GM03348 (cell line): ENCODE data around the gene BTN3A1.
A peak's percentile ranks its signal among the peaks of the same experiment; 100 is the strongest.
"Not testable (repeated sequence)": the region's sequence is repeated elsewhere in the genome, so short reads cannot be mapped to it uniquely, and the experiment has no call there.

Experiments used
- DNase-seq: peaks from one replicate; pipeline ENCODE4 v3.0.0; 2012; ENCODE audit warnings: low spot score

The BTN3A1 gene

DNA sequence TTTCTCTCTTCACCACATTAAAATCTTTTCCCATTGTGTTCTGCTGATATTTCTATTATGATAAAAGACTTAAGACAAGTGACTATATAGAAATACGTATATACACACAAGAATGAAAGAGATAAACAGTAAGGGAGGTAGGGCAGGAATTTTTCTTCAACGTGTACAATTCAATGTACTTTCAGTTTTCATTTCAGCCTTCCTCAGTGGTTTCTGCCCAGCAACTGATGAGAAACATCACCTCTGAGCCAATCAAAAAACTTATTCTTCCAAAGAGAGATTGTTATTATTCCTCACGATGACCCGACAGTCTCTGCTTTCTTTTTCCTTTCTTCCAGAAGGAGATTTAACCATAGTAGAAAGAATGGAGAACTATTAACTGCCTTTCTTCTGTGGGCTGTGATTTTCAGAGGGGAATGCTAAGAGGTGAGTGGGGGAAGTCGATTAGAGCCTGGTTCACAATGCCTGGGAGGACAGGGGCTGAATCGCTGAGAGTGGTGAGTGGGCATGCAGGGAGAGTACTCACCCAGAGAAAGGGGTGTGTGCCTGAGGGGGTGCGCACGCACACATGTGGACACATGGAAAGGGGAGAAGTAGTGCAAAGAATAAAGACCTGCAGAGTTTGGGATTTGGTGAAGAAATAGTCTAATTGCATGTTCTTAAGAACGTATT lies at the start of gene BTN3A1:
TSS of gene BTN3A1 (plus strand) at position 289 of the 672 bp plus-strand sequence. CDS start 3,289 bp downstream, outside the sequence.
- DNase-seq: peak; percentile 84

DNA sequence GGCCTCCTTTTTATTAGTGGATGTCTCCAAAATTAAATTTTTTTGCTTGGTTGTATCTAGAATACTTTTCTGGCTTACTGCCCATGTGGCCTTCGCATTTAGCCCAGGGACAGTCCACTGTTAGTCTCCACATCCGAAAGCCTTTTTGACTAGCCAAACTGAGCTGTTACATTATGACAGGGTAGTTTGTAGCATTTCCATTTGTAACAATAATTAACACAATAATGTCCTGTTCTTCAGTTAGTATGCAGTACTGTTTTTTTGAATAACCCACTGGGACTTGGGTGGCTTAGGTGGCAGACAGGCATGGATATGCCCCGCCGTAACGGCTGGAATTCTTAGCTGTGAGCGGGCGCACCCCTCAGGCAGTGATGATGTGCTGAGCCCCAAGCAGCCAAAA lies 49.8 kb upstream of the BTN3A1 start:
- no peak for DNase-seq

DNA sequence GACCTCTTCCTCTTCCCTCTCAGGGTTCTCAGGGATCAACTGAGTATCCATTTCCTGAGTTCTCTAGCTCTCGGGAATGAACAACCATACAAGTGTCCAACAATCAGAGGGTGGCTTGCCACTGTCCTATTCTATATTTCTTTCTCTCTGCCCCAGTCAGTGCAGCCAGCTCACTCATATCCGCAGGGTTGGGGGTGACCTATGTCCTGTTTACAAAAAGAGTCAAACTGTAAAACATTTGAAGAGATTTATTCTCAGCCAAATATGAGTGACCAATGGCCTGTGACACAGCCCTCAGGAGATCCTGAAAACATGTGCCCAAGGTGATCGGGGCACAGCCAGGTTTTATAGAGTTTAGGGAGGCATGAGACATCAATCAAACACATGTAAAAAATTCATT lies 47.9 kb upstream of the BTN3A1 start:
- DNase-seq: no peak

DNA sequence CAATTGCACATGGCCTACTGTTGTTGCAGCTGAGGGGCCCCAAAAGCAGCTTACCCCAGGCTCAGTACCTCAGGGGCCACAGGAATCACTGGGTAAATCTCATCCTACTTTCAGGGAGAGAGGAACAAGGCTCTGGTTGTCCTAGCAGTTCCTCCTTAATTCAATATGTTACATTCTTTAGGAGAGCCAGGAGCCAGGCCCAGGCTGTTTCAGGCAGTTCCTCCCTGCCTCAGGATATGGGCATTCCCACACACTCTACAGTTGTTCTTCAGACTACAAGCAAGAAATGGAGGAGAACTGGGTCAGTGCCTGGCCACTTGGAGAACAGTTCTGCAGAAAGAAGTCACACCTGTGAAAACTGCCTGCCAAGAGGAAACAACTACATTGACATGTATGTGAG lies 46.7 kb upstream of the BTN3A1 start:
- DNase-seq: no peak

DNA sequence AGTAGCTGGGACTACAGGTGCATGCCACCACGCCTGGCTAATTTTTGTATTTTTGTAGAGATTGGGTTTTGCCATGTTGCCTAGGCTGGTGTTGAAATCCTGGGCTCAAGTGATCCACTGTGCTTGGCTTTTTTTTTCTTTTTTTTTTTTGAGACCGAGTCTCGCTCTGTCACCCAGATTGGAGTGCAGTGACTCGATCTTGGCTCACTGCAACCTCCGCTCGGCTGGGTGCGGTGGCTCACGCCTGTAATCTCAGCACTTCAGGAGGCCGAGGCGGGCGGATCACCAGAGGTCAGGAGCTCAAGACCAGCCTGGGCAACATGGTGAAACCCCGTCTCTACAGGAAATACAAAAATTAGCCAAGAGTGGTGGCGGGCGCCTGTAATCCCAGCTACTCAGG lies 44.5 kb upstream of the BTN3A1 start:
- DNase-seq: not testable (repeated sequence)

DNA sequence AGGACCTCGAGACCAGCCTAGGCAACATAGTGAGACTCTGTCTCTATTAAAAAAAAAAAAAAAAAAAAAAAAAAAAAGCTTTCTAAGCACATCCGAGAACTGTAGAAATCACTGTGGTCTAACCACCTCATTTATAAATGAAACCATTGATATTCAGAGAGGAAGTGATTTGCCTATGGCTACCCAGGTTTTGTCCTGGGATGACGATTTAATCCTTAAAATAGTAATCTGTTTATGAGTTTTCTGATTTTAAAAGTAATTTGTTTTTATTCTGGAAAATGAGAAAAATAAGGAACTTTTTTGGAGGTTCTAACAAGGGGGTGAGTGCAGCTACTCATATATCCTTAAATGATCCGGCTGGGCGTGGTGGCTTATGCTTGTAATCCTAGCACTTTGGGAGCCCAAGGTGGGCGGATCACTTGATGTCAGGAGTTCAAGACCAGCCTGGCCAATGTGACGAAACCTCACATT lies 43.5 kb upstream of the BTN3A1 start:
- DNase-seq: no peak

DNA sequence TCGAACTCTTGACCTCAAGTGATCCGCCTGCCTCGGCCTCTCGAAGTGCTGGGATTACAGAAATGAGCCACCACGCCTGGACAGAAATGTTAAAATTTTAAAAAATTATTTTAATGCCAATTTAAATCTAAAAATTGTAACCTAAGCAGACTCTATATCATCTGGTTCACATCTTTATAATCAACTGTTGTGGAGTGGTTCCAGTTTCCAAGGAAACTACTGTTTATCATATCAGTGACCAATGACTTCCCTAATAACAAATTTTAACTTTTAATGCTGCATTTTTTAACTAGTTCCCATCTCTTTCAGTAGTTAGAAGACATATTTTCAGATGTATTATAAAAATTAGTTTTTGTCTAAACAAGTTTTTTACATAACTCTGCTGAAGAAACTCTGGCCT lies 42.3 kb upstream of the BTN3A1 start:
- DNase-seq: no peak

DNA sequence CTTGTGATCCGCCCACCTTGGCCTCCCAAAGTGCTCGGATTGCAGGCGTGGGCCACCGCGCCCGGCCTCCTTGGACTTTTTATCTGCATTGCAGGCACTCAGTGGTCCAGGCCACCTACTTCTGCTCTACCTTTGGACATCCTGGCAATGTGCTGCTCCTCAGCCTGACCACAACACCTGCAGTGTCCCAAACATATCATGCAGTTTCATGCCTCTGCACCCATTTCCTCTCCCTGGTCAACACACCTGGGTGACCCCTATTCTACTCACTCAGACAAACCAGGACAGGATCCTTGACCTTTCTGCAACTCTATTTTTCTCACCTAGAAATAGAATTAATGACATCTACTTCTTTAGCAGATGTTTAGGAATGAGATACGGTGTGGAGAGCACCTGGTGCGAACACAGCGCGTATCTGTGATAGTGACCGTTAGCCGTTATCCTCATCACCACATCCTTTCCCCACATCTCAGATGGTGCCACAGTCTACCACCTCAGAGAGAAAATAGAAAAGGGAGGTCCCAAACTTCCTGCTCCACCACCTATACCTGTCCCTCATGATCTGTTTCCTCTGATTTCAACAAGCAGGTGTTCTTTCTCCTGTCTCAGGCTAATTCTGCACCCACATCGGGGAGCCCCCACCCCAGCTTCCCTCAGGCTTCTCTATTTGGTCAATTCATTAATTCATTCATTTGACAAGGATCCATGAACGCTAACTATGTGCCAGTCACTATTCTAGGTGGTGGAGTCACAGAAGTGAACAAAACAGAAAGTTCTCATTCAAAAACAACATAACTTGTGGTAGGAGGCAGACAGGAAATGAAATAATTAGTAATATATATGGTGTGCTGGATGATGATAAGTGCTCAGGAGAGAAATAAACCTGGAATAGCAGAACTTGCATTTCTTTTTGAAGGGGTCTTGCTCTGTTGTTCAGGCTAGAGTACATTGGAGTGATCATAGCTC lies 41.3 kb upstream of the BTN3A1 start:
- no peak for DNase-seq

DNA sequence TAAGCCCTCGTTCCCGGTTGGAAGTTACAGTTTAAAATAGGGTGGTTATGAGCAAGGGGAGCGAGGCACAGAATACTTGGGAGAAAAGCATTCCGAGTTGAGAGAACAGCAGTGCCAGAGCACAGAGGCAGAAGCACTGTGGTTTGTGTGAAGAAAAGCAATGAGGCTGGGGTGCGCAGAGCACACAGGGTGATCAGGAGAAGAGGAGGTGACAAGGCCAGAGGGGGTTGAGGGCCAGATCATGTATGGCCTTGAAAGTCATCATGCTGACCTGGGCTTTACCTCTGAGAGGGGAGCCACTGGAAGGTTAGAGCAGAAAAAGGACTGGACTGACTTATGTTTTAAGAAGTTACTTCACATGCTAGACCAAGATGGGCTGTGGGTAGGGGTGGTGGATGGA lies 40.5 kb upstream of the BTN3A1 start:
- no peak for DNase-seq

DNA sequence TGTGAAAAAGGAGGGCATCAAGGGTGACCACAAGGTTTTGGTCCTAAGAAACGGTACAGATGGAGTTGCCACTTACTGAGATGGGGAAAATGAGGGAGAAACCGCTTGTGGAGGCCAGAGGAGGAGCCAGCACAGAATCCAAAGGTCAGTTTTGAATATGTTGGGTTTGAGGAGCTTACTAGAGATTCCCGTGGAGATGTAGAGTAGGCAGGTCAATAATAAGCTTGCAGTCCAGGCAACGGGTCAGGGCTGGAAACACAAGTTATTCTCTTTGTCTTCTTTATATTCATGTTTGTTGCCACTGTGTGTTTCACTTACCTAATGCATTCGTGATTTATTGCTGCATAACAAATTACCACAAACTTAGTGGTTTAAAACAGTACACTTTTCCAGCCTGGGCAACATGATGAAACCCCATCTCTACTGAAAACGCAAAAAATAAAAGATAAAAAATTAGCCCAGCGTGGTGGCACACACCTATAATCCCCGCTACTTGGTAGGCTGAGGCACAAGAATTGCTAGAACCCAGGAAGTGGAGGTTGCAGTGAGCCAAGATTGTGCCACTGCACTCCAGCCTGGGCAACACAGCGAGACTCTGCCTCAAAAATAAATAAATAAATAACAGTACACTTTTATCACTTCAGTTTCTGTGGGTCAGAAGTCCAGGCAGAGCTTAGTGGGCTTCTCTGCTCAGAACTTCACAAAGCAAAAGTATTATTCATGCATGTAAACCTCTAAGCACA lies 39.8 kb upstream of the BTN3A1 start:
- DNase-seq: no peak

DNA sequence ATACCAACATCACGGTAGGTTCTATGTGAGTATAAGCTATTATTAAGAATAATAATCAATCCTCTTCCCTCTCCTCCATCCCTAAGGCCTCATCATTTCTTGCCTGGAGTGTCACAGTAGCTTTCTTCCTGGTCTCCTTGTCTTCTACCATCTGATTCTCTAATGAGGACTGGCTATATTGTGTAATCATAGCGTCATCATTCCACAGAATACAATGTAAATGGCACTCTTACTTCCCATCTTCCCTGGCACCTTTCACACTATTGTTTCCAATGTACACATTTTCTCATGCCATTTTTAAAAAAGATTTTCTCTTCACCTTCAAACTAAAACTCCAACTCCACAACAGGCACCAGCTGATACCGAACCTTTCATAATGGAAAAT lies 39.2 kb upstream of the BTN3A1 start:
- DNase-seq: no peak

DNA sequence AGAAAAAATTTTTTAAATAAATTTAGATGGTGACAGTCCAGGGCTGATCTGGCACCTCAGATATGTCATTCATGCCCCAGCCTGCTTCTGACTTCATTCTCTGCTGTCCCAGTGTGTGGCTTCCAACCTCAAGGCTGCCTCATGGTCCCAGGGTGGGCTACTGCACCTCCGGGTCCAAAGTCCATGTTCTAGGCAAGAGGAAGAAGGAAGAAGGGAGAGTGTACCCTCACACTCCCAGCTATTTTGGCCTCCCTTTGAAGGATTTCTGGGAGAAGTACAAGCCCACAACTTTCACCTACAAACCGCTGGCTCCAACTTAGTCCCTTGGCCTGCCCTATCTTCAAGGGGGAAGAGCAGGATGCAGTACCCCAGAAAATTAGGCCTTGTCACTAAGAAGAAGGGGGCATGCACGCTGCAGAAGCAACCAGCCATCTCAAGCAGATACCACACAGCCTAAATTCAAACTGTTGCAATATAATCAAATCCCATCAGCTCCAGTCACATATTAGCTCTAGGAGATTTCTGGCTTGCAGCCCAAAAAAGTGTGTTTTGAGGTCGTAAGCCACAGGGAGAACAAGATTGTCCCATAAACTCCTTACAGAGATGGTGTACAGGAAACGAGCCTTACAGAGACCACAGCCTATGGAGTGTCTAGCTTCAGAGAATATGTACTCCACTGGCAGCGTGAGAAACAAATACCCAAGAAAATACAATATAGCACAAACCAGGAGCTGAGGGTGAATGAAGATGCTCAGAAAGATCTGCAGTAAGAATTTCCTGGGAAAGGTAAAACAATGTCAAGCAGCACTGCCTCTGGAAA lies 38.0 kb upstream of the BTN3A1 start:
- DNase-seq: peak; percentile 8

DNA sequence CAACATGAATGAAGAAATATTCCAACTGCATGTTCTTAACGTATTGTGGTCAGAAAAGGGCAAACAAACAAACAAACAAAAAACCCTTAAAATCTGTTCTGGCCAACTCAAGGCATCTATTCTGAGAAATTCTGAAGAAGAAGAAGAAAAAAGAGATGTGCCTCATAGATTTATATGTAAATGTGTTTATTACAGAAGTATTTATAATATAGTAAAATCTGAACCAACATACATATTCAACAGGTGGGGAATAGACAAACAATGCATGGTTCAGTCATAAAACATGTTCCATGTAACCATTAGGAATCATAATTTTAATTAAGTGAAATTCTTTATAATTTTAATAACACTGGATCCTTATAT lies 36.5 kb upstream of the BTN3A1 start:
- DNase-seq: no peak

DNA sequence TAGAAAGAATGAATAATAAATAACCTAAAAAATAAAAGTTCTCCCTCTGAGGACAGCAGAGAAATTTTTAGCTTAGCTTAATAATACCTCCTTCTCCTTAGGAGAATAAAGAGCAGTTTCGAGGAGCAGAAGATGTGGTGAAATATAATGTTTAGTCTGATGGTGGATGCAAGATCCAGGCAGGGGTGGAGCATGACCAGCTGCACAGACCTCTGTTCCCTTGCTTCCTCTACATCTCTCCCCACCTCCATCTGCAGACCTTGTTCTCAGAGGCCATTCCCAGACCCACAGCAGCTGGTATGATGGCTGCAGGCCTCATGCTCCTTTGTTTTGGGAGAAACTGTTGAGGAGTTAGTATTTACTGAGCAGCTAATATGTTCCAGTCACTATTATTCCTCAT lies 35.6 kb upstream of the BTN3A1 start:
- DNase-seq: no peak

DNA sequence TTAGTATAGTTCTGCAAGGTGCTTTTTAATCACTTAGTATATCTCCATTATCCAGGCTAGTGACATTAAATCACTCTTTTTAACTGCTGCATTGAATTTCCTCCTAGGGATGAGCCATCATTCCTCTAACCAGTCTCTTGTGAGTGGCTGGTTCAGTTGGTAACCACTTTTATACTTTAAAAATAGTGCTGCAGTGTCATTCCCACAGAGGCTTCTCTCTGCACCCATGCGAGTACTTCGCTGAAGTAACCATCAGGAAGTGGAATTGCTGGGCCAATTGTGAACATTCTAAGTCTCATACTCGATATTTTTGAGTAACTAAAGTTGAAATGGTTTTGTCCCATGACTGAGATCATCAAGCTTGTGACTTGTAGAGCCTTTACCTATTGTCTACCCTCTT lies 35.0 kb upstream of the BTN3A1 start:
- DNase-seq: no peak

DNA sequence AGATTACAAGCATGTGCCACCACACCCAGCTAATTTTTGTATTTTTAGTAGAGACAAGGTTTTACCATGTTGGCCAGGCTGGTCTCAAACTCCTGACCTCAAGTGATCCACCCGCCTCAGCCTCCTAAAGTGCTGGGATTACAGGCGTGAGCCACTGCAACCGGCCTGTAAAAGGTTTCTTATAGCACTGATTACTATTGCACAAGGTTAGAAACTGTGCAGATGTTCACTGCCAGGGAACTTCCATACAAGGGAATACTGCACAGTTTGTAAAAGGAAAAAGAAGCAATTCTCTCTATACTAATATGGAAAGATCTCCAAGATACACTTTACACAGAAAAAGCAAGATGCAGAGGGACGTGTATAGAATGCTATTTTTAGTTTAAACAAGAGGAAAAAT lies 30.3 kb upstream of the BTN3A1 start:
- not testable (repeated sequence) for DNase-seq

DNA sequence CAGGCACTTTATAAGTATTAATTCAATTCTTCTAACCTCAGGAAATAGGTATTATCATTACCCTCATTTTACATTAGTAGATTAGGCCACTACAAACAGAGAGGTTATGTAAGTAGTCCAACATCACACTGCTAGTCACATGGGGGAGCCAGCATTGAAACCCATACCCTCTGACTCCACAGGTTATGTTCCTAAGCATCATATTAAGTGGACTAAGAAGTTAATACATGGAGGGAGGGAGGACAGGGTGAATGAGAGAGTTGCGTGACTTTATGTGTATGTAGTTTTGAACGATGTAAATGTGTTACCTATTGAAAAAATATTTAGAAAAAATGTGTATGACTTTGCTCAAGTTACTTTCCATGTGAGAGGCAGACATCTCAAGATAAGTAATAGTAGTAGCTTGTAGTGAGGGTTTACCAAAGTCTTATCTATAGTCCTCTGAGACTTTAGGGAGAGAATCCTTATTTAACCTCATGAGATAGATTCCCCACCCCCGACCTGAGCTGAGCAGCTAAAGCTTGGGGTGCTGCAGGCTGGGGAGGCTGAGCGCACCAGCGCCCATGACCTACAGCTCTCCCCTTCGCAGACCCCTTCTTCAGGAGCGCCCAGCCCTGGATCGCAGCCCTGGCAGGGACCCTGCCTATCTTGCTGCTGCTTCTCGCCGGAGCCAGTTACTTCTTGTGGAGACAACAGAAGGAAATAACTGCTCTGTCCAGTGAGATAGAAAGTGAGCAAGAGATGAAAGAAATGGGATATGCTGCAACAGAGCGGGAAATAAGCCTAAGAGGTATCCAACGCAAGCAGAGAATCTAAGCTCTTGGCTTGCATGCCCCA lies 29.5 kb upstream of the BTN3A1 start:
- no peak for DNase-seq

DNA sequence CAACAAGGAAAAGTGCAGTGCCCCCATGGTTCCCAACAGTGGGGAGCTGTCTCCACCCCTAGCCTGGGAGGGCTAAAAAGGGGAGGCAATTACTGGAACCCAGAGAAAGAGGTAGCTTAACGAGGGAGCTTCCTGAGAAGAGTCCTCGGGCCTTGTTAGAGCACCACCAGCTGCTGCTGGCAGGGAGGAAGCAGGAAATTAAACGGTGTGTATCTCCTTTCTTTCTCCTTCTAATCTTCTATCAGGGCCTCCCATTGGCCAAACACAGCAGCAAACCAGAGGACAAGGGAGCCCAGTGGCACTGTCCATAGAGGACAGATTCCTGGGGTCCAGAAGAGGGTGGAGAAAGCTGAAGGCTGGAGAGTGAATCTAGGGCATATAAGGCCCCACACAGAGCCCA lies 26.8 kb upstream of the BTN3A1 start:
- DNase-seq: no peak

DNA sequence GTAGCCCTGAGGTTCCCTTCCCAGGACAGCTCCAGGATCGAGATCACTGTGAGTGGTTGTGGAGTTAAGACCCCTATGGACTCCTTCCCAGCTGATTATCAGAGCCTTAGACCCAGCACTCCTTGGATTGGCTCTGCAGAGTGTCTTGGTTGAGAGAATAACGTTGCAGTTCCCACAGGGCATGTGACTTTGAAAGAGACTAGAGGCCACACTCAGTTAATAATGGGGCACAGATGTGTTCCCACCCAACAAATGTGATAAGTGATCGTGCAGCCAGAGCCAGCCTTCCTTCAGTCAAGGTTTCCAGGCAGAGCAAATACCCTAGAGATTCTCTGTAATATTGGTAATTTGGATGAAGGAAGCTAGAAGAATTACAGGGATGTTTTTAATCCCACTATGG lies 24.4 kb upstream of the BTN3A1 start:
- DNase-seq: no peak

DNA sequence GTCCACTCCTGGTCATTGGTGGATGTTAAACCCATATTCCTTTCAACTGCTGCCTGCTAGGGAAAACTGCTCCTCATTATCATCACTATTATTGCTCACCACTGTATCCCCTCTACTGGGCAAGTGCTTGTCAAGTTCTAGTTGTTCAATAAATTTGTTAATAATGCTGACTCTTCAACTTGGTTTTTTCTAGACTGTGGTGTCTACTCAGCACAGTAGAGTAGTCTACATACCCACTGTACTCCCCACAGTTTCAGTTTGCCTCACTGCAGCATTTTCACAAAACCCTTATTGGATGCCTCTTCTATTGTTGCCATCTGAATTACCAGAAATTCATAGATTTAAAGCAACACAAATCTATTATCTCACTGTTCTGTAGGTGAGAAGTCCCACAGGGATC lies 23.9 kb upstream of the BTN3A1 start:
- not testable (repeated sequence) for DNase-seq

DNA sequence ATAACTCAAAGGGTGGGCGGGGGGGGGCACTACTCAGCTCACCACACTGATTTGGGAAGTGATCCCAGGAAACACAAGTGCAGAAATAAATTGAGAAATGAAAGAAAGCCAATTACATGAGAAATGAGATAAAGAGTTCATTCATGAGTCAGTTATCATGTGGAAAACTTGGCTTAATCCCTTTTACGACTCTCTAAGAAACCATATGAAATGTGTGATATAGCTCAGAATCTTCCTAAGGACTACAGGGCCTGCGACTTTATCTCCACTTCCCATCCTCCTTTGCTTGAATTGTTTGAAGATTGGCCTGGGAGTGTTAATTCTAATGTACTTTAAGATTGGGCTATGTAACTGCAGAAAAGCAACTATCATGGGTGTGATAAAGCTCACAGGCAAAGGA lies 22.8 kb upstream of the BTN3A1 start:
- no peak for DNase-seq
